K562 (cell line): ENCODE measurements around the gene KCNB1. TPM values are rescaled to one million over a fixed set of nuclear protein-coding genes. Genes with fewer than 3 reads are reported as not detected.

Experiments
- SIRT6 ChIP-seq: IDR thresholded peaks from one replicate; pipeline ENCODE4 v1.6.1; 2012; ENCODE audit warnings: low read depth, mild to moderate bottlenecking, control low read depth, inconsistent platforms, low read length, moderate library complexity
- SRSF3 ChIP-seq: fragments of 200-400 bp; formaldehyde crosslinking; IDR thresholded peaks from 2 replicates; pipeline ENCODE4 v1.6.1; 2016; ENCODE audit warnings: mild to moderate bottlenecking, low read length, moderate library complexity; ENCODE audit not compliant: insufficient read depth
- ZNF282 ChIP-seq: sonication (generic); formaldehyde crosslinking; IDR thresholded peaks from 2 replicates; pipeline ENCODE4 v1.8.1; 2023; ENCODE audit warnings: missing genetic modification reagents
- polyA plus RNA-seq, 8 experiments: library from polyadenylated mRNA; depleted of rRNA in 4 of 8; stranded (reverse) in 5 of 8; unstranded in 3 of 8; fragments of >200 nt; fragmentation: Nextera tagmentation in 2 of 8; fragmentation: Illumina TruSeq in 1 of 8; extraction: Ambion mirVana in 2 of 8; extraction: Trizol in 1 of 8; gene quantifications; 2 replicates each; pipeline versions ENCODE4 v1.2.1 to v1.2.3, GENCODE V29; 2011 to 2014; ENCODE audit warnings: inconsistent platforms in 1 of 8, missing spikeins in 1 of 8
- total RNA-seq, 7 experiments: library from RNA; depleted of rRNA in 6 of 7; stranded (reverse); fragments of >200 nt in 6 of 7; fragmentation: Illumina TruSeq in 2 of 7; extraction: Trizol in 2 of 7; gene quantifications; 2 replicates each; pipeline versions ENCODE4 v1.2.1 to v1.2.3, GENCODE V29; 2011 to 2021; ENCODE audit warnings: low replicate concordance in 1 of 7
- TF ChIP-seq, protein P1 (sequence below): fragments of 450-650 bp; IDR thresholded peaks from 2 replicates; pipeline ENCODE4 v1.6.1; 2016; ENCODE audit warnings: mild to moderate bottlenecking, moderate library complexity
- TF ChIP-seq, protein P2 (sequence below): fragments of 200-800 bp; sonication (Bioruptor generic); IDR thresholded peaks from 2 replicates; pipeline ENCODE4 v1.6.1; 2017; ENCODE audit warnings: missing genetic modification characterization, missing compliant biosample characterization

KCNB1 gene
- total and polyA plus RNA-seq, 9 of the 15 experiments (the other 6 are each of a cell fraction or from before 2014, with no cell fraction given): 0.01 to 0.06 TPM; not detected in 7

DNA sequence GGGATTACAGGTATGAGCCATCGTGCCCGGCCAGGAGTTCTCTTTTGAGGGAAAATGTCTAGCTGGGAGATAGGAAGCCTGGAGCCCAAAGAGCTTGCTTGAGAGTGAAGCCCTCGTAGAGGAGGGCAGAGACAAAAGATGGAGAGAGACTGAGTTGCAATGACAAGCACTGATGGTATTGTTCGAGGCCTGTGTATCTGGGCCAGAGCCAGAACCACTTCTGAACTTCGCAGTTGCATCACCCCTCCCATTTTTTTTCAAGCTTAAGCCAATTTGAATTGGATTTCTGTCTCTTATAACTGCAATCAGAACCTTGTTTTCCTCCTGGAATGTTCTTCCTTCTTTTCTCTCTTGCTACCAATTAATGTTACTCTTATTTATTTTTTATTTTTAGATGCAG lies 83.1 kb downstream of the KCNB1 start (continued):
- TF ChIP-seq, protein P1, sequence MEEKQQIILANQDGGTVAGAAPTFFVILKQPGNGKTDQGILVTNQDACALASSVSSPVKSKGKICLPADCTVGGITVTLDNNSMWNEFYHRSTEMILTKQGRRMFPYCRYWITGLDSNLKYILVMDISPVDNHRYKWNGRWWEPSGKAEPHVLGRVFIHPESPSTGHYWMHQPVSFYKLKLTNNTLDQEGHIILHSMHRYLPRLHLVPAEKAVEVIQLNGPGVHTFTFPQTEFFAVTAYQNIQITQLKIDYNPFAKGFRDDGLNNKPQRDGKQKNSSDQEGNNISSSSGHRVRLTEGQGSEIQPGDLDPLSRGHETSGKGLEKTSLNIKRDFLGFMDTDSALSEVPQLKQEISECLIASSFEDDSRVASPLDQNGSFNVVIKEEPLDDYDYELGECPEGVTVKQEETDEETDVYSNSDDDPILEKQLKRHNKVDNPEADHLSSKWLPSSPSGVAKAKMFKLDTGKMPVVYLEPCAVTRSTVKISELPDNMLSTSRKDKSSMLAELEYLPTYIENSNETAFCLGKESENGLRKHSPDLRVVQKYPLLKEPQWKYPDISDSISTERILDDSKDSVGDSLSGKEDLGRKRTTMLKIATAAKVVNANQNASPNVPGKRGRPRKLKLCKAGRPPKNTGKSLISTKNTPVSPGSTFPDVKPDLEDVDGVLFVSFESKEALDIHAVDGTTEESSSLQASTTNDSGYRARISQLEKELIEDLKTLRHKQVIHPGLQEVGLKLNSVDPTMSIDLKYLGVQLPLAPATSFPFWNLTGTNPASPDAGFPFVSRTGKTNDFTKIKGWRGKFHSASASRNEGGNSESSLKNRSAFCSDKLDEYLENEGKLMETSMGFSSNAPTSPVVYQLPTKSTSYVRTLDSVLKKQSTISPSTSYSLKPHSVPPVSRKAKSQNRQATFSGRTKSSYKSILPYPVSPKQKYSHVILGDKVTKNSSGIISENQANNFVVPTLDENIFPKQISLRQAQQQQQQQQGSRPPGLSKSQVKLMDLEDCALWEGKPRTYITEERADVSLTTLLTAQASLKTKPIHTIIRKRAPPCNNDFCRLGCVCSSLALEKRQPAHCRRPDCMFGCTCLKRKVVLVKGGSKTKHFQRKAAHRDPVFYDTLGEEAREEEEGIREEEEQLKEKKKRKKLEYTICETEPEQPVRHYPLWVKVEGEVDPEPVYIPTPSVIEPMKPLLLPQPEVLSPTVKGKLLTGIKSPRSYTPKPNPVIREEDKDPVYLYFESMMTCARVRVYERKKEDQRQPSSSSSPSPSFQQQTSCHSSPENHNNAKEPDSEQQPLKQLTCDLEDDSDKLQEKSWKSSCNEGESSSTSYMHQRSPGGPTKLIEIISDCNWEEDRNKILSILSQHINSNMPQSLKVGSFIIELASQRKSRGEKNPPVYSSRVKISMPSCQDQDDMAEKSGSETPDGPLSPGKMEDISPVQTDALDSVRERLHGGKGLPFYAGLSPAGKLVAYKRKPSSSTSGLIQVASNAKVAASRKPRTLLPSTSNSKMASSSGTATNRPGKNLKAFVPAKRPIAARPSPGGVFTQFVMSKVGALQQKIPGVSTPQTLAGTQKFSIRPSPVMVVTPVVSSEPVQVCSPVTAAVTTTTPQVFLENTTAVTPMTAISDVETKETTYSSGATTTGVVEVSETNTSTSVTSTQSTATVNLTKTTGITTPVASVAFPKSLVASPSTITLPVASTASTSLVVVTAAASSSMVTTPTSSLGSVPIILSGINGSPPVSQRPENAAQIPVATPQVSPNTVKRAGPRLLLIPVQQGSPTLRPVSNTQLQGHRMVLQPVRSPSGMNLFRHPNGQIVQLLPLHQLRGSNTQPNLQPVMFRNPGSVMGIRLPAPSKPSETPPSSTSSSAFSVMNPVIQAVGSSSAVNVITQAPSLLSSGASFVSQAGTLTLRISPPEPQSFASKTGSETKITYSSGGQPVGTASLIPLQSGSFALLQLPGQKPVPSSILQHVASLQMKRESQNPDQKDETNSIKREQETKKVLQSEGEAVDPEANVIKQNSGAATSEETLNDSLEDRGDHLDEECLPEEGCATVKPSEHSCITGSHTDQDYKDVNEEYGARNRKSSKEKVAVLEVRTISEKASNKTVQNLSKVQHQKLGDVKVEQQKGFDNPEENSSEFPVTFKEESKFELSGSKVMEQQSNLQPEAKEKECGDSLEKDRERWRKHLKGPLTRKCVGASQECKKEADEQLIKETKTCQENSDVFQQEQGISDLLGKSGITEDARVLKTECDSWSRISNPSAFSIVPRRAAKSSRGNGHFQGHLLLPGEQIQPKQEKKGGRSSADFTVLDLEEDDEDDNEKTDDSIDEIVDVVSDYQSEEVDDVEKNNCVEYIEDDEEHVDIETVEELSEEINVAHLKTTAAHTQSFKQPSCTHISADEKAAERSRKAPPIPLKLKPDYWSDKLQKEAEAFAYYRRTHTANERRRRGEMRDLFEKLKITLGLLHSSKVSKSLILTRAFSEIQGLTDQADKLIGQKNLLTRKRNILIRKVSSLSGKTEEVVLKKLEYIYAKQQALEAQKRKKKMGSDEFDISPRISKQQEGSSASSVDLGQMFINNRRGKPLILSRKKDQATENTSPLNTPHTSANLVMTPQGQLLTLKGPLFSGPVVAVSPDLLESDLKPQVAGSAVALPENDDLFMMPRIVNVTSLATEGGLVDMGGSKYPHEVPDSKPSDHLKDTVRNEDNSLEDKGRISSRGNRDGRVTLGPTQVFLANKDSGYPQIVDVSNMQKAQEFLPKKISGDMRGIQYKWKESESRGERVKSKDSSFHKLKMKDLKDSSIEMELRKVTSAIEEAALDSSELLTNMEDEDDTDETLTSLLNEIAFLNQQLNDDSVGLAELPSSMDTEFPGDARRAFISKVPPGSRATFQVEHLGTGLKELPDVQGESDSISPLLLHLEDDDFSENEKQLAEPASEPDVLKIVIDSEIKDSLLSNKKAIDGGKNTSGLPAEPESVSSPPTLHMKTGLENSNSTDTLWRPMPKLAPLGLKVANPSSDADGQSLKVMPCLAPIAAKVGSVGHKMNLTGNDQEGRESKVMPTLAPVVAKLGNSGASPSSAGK: no peak
- no peak for TF ChIP-seq SRSF3
- no peak for TF ChIP-seq SIRT6
- TF ChIP-seq ZNF282 (CRISPR knock-in tag): no peak
- TF ChIP-seq, protein P2, sequence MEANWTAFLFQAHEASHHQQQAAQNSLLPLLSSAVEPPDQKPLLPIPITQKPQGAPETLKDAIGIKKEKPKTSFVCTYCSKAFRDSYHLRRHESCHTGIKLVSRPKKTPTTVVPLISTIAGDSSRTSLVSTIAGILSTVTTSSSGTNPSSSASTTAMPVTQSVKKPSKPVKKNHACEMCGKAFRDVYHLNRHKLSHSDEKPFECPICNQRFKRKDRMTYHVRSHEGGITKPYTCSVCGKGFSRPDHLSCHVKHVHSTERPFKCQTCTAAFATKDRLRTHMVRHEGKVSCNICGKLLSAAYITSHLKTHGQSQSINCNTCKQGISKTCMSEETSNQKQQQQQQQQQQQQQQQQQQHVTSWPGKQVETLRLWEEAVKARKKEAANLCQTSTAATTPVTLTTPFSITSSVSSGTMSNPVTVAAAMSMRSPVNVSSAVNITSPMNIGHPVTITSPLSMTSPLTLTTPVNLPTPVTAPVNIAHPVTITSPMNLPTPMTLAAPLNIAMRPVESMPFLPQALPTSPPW (CRISPR knock-in tag): no peak
